ENCODE measurements around the gene B3GNT3. TPM values are rescaled to one million over a fixed set of nuclear protein-coding genes. Genes with fewer than 3 reads are reported as not detected.

B3GNT3 gene
- total and polyA plus RNA-seq, 2 of the 13 experiments (the other 11 are each of a cell fraction or from before 2014, with no cell fraction given) = 0.86 to 4.0 TPM

DNA sequence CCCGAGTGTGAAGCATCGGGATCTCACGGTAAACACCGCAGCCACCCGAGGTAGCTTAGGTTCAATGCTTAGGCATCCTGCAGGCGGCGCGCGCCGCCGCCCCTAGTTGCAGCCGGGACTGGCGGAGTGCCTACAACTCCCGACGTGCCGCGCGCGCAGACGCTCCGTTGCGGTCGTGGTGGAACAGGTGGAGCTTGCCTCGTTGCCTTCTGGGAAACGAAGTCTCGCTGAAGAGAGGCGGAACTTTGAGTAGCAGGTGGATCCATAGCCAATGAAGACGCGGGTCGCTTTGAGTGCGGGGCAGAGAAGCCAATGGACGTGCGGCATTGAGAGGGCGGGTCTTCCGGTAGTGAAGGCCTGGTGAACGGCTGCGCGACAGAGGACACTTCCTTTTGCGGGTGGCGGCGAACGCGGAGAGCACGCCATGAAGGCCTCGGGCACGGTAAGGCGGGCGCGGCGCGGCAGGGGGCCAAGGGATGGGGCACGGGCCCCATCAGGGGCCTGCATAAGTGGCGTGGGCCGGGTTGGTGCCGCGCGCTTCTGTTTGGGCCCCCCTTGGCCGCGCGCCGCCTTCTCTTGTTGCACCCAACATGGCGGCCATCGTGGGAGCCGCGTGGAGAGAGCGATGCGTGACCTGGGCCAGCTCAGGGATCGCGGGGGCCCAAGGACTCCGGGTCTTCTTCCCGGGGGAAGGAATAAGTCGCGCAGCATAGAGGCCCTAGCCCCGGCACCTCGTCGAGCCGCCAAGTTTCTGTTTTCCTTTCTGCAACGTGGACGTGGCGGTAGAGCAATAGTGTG, 64.8 kb downstream of the B3GNT3 start, which contains the start of gene RPL18A (continued):
- TF ChIP-seq, protein P1, sequence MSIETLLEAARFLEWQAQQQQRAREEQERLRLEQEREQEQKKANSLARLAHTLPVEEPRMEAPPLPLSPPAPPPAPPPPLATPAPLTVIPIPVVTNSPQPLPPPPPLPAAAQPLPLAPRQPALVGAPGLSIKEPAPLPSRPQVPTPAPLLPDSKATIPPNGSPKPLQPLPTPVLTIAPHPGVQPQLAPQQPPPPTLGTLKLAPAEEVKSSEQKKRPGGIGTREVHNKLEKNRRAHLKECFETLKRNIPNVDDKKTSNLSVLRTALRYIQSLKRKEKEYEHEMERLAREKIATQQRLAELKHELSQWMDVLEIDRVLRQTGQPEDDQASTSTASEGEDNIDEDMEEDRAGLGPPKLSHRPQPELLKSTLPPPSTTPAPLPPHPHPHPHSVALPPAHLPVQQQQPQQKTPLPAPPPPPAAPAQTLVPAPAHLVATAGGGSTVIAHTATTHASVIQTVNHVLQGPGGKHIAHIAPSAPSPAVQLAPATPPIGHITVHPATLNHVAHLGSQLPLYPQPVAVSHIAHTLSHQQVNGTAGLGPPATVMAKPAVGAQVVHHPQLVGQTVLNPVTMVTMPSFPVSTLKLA (IDR thresholded peaks at IDR 0.05) = peak; percentile 52; the same call in 1 of the 2 replicates
- TF ChIP-seq SRSF1 (optimal IDR thresholded peaks at IDR 0.05; ENCODE audit: low read depth, low read length) = peak; percentile 14
- TF ChIP-seq CREB1 (IDR thresholded peaks at IDR 0.05) = peak; percentile 83
- TF ChIP-seq CREB1 (CRISPR knock-in tag; IDR thresholded peaks at IDR 0.05) = peak; percentile 92
- peak; percentile 82 for TF ChIP-seq HNRNPLL (IDR thresholded peaks at IDR 0.05; ENCODE audit: low read depth, low read length, poor library complexity, severe bottlenecking)
- peak; percentile 79; the same call in 1 of the 2 replicates for TF ChIP-seq ZNF225 (CRISPR knock-in tag; IDR thresholded peaks at IDR 0.05)
- TF ChIP-seq SIN3A (IDR thresholded peaks at IDR 0.05; ENCODE audit: borderline replicate concordance, low read depth, low read length) = peak; percentile 90; the same call in 1 of the 2 replicates
- TF ChIP-seq ZNF558 (CRISPR knock-in tag; IDR thresholded peaks at IDR 0.05; ENCODE audit: borderline replicate concordance) = peak; percentile 46; the same call in 1 of the 2 replicates
- no peak for TF ChIP-seq HNF4G (IDR thresholded peaks at IDR 0.05; ENCODE audit: borderline replicate concordance, low read depth, low read length)
- TF ChIP-seq HNF4G (CRISPR knock-in tag; IDR thresholded peaks at IDR 0.05; ENCODE audit: borderline replicate concordance, low read depth) = no peak
- TF ChIP-seq ZNF891 (CRISPR knock-in tag; IDR thresholded peaks at IDR 0.05) = peak; percentile 76; the same call in 1 of the 2 replicates
- TF ChIP-seq NCOA5 (CRISPR knock-in tag; IDR thresholded peaks at IDR 0.05) = no peak
- no peak for TF ChIP-seq PRMT3 (CRISPR knock-in tag; IDR thresholded peaks at IDR 0.05; ENCODE audit: borderline replicate concordance, low read depth)
- TF ChIP-seq ZNF160 (CRISPR knock-in tag; IDR thresholded peaks at IDR 0.05) = 0 out of 2 replicates have a peak, but pooled peaks have one; percentile 11
- TF ChIP-seq ZNF781 (CRISPR knock-in tag; IDR thresholded peaks at IDR 0.05; ENCODE audit: borderline replicate concordance, not compliant biosample characterization) = peak; percentile 80
- TF ChIP-seq, protein P2, sequence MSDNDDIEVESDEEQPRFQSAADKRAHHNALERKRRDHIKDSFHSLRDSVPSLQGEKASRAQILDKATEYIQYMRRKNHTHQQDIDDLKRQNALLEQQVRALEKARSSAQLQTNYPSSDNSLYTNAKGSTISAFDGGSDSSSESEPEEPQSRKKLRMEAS (IDR thresholded peaks at IDR 0.05) = peak; percentile 83
- peak in 1 of 2 experiments; percentile 82; a peak in 2 of 4 replicates for TF ChIP-seq KLF16 (CRISPR knock-in tag; IDR thresholded peaks at IDR 0.05)
- TF ChIP-seq TCF12 (IDR thresholded peaks at IDR 0.05) = no peak
- TF ChIP-seq TCF12 (CRISPR knock-in tag; IDR thresholded peaks at IDR 0.05) = no peak
- TF ChIP-seq ZNF607 (CRISPR knock-in tag; IDR thresholded peaks at IDR 0.05; ENCODE audit: borderline replicate concordance) = peak; percentile 65; the same call in 1 of the 2 replicates
- TF ChIP-seq HIVEP1 (CRISPR knock-in tag; IDR thresholded peaks at IDR 0.05) = 0 out of 2 replicates have a peak, but pooled peaks have one; percentile 39
- peak; percentile 58; the same call in 1 of the 2 replicates for TF ChIP-seq ZNF275 (CRISPR knock-in tag; IDR thresholded peaks at IDR 0.05; ENCODE audit: borderline replicate concordance)
- TF ChIP-seq, protein P3, sequence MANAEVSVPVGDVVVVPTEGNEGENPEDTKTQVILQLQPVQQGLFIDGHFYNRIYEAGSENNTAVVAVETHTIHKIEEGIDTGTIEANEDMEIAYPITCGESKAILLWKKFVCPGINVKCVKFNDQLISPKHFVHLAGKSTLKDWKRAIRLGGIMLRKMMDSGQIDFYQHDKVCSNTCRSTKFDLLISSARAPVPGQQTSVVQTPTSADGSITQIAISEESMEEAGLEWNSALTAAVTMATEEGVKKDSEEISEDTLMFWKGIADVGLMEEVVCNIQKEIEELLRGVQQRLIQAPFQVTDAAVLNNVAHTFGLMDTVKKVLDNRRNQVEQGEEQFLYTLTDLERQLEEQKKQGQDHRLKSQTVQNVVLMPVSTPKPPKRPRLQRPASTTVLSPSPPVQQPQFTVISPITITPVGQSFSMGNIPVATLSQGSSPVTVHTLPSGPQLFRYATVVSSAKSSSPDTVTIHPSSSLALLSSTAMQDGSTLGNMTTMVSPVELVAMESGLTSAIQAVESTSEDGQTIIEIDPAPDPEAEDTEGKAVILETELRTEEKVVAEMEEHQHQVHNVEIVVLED (CRISPR knock-in tag; IDR thresholded peaks at IDR 0.05; ENCODE audit: borderline replicate concordance) = peak; percentile 88
- TF ChIP-seq ZZZ3 (CRISPR knock-in tag; IDR thresholded peaks at IDR 0.05; ENCODE audit: borderline replicate concordance) = peak; percentile 49; the same call in 1 of the 2 replicates

Data from HepG2 (cell line).